ENCODE data around the gene ZNF804B. TPM values are rescaled to one million over a fixed set of nuclear protein-coding genes. Genes with fewer than 3 reads are reported as not detected.

ZNF804B gene
- total RNA-seq, 6 donors from 2014 or later: not detected

DNA sequence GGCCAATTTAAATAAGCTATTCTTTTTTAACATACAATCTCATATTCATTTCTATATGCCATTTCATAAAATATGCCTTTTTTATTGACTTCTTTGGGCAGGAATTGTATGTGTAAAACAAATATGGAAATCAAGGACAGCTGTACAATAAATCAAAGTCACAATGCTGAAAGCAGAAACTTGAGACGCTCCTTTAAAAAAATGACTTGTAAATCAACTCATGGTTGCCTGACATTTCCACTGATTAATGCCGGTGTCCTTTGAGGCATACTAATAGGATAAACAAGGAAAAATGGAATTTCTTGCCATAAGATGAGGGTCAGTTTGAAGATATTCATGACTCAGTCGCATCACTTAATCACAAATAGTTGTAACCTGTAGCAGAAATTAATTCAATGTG, 283.4 kb downstream of the ZNF804B start:
- no peaks in the 10 kb centered on the region for H3K36me3 ChIP-seq
- H3K9me3 ChIP-seq: peaks cover 0 to 3% (median 0%) of the 10 kb centered on the region in 4 donors
- H3K4me1 ChIP-seq: no peaks in the 10 kb centered on the region
- ATAC-seq (ENCODE audit: low FRiP score in 2 of 2): no peak
- TF ChIP-seq EP300 (IDR thresholded peaks at IDR 0.05) (no peak), POLR2A (IDR thresholded peaks at IDR 0.05) (no peak), POLR2AphosphoS5 (IDR thresholded peaks at IDR 0.05) (no peak)
- TF ChIP-seq, protein P1, sequence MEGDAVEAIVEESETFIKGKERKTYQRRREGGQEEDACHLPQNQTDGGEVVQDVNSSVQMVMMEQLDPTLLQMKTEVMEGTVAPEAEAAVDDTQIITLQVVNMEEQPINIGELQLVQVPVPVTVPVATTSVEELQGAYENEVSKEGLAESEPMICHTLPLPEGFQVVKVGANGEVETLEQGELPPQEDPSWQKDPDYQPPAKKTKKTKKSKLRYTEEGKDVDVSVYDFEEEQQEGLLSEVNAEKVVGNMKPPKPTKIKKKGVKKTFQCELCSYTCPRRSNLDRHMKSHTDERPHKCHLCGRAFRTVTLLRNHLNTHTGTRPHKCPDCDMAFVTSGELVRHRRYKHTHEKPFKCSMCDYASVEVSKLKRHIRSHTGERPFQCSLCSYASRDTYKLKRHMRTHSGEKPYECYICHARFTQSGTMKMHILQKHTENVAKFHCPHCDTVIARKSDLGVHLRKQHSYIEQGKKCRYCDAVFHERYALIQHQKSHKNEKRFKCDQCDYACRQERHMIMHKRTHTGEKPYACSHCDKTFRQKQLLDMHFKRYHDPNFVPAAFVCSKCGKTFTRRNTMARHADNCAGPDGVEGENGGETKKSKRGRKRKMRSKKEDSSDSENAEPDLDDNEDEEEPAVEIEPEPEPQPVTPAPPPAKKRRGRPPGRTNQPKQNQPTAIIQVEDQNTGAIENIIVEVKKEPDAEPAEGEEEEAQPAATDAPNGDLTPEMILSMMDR (IDR thresholded peaks at IDR 0.05): no peak
- no peak overlapping the region for H3K4me3 ChIP-seq
- no peaks in the 10 kb centered on the region for H3K27me3 ChIP-seq
- no peak overlapping the region for H3K27ac ChIP-seq
- 75 to 76% methylated on average over 3 of the region's 3 CpGs for WGBS, 2 donors
- no peak for DNase-seq

DNA sequence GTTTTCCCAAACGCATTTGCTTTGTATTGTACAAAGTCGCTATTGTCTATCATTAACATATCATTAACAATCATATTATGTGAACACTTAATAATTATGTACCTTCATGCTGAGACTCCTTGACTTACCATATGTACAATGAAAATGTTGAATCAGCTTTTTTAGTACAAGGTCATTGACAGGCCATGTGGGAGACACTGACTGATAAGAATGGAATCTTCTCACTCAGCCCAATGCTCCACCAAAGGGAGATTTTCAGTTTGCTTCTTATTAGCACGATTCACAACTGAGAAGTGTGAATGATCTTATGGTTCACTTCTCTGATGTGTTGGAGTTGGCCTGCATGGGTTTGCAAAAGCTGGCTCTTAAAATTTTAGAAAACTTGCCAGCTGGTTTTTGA, 289.5 kb downstream of the ZNF804B start:
- WGBS, 2 donors: 83 to 85% methylated on average over 3 of the region's 3 CpGs
- Histone ChIP-seq H3K27me3 (no peaks in the 10 kb centered on the region), H3K36me3 (no peaks in the 10 kb centered on the region), H3K4me1 (no peaks in the 10 kb centered on the region), H3K9me3 (peaks cover 0 to 3% (median 0%) of the 10 kb centered on the region in 4 donors), H3K27ac (no peak overlapping the region), H3K4me3 (no peak overlapping the region)
- no peak for TF ChIP-seq EP300 (IDR thresholded peaks at IDR 0.05)
- TF ChIP-seq, protein P1 (IDR thresholded peaks at IDR 0.05): no peak
- TF ChIP-seq POLR2A (IDR thresholded peaks at IDR 0.05): no peak
- no peak for TF ChIP-seq POLR2AphosphoS5 (IDR thresholded peaks at IDR 0.05)
- no peak for ATAC-seq (ENCODE audit: low FRiP score in 2 of 2)
- no peak for DNase-seq

DNA sequence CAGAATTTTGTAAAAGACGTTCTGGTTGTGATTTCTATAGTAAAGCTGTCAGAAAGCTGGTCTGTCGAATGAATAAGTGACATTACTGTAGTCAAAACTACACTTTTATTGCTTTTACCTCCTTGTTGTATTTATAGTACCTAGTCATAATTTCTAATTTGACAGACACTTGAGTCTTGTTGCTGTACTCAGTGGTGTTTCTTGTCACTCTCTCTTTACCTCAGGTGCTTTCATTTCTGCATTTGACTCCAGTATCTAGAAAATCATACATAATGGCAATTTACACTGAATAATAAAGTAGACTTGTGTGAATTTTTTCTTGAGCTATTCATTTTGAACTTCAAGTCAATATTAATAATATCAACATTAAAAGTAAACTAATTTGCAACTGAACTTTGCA, 293.6 kb downstream of the ZNF804B start:
- Histone ChIP-seq H3K27ac (no peak overlapping the region), H3K4me1 (no peaks in the 10 kb centered on the region), H3K9me3 (no peaks in the 10 kb centered on the region), H3K4me3 (no peak overlapping the region), H3K27me3 (no peaks in the 10 kb centered on the region), H3K36me3 (no peaks in the 10 kb centered on the region)
- no peak for ATAC-seq (ENCODE audit: low FRiP score in 2 of 2)
- TF ChIP-seq, protein P1 (IDR thresholded peaks at IDR 0.05): no peak
- no peak for TF ChIP-seq POLR2A (IDR thresholded peaks at IDR 0.05)
- TF ChIP-seq POLR2AphosphoS5 (IDR thresholded peaks at IDR 0.05): no peak
- no peak for TF ChIP-seq EP300 (IDR thresholded peaks at IDR 0.05)
- 76 to 81% methylated on average over 2 of the region's 2 CpGs for WGBS, 2 donors
- no peak for DNase-seq

DNA sequence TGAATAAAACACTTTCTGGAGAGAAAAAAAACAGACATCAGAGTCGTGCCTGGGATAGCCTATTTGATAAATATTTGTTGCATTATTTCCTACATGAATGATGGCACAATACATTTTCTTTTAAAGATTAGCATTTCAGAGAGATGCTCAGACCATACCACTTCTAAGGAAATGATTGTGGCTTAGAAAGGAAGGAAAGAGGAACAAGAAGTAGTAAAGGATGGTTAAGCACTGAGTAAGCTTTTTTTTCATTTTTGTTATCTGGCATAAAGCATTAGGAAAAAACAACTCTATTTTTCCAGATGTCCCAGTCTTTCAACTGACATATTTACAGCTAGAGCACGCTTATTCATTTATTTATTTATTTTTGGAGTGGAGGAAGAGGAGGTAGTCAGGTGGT, 294.9 kb downstream of the ZNF804B start:
- H3K4me3 ChIP-seq: no peak overlapping the region
- TF ChIP-seq POLR2AphosphoS5 (IDR thresholded peaks at IDR 0.05) (no peak), EP300 (IDR thresholded peaks at IDR 0.05) (no peak), POLR2A (IDR thresholded peaks at IDR 0.05) (no peak)
- TF ChIP-seq, protein P1 (IDR thresholded peaks at IDR 0.05): no peak
- H3K9me3 ChIP-seq: no peaks in the 10 kb centered on the region
- H3K27ac ChIP-seq: no peak overlapping the region
- 21 to 41% methylated on average over 2 of the region's 2 CpGs for WGBS, 2 donors
- H3K27me3 ChIP-seq: no peaks in the 10 kb centered on the region
- ATAC-seq (ENCODE audit: low FRiP score in 2 of 2) (no peak), DNase-seq (no peak)
- H3K36me3 ChIP-seq: no peaks in the 10 kb centered on the region
- H3K4me1 ChIP-seq: no peaks in the 10 kb centered on the region

DNA sequence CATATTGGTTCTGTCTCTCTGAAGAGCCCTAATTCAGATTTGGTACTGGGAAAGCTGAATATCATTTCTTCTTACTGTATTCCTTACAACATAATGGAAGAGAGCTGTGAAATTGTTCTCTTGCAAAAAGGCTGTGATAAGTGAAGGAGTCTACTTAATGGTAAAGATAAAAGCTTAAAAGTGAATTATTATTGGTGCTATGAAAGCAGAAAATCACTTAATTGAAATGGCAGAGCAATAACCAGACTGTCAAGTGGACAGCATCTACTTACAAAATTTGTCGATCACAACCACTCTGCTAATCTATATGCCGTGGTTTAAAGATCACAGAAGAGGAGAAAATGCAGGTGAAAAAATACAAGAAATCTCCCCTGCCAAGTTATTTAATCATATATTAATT, 300.7 kb downstream of the ZNF804B start:
- H3K27me3 ChIP-seq: no peaks in the 10 kb centered on the region
- H3K27ac ChIP-seq: no peak overlapping the region
- 93 to 94% methylated on average over 2 of the region's 2 CpGs for WGBS, 2 donors
- ATAC-seq (ENCODE audit: low FRiP score in 2 of 2) (no peak), DNase-seq (no peak)
- TF ChIP-seq POLR2AphosphoS5 (IDR thresholded peaks at IDR 0.05) (no peak), POLR2A (IDR thresholded peaks at IDR 0.05) (no peak), EP300 (IDR thresholded peaks at IDR 0.05) (no peak)
- TF ChIP-seq, protein P1 (IDR thresholded peaks at IDR 0.05): no peak
- H3K36me3 ChIP-seq: no peaks in the 10 kb centered on the region
- H3K4me1 ChIP-seq: no peaks in the 10 kb centered on the region
- H3K9me3 ChIP-seq: no peaks in the 10 kb centered on the region
- no peak overlapping the region for H3K4me3 ChIP-seq
